SK-MEL-5 (cell line): ENCODE results near the gene MADD. TPM values are rescaled to one million over a fixed set of nuclear protein-coding genes. Genes with fewer than 3 reads are reported as not detected.

ENCODE experiments used
- DNase-seq: peaks from one replicate; pipeline ENCODE4 v3.0.0-alpha.2; 2016; ENCODE audit warnings: low read depth, low spot score
- in situ Hi-C: cut with HindIII; loops from 2 replicates; pipeline ENCODE4 v1.10.0; 2016; ENCODE audit warnings: low sequenced_read_pairs, high pct_unique_total_duplicates, low pct_unique_long_range_greater_than_20kb
- total RNA-seq: library from RNA; depleted of rRNA; stranded (reverse); fragments of >200 nt; shearing (Covaris generic); gene quantifications from 2 replicates; pipeline ENCODE4 v1.2.3, GENCODE V29; 2014

The MADD gene
- total RNA-seq, 1 experiment from 2014 or later = 15.7 TPM

DNA sequence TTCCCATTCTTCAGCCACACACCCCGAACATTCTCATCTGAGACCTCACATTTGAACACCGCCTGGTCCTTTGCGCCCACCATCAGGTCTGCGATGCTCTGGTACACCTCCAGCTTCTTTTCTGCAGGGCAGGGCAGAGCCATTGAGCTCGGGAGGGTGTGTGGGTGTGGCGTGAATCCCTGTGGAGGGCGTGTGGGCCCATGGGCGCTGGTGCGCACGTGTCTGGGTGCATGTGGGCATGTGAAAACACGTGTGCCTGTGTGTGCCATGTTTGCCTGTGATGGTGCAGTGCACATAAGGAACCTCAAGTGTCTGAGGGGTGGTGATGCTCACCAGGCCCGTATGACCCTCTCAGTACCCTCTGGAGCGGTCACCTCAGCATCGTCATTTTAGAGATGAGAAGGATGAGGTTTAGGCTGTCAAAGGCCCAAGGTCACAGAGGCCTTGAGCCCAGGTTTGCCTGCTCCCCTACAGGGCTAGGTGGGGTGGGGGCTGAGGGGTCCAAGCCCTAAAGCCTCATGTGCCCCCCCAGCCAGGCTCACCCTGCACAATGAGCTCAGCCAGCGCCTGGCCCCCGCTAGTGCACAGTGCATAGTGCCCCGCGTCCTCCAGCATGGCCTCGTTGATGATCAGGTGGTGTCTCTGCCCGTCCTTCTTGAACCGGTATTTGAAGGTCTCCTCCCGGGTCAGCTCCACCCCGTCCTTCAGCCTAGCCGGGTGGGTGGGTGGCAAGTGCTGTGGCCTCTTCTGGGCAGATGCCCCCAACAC lies 72.3 kb downstream of the MADD start:
- in situ Hi-C loops = no loop called here
- no peak for DNase-seq

DNA sequence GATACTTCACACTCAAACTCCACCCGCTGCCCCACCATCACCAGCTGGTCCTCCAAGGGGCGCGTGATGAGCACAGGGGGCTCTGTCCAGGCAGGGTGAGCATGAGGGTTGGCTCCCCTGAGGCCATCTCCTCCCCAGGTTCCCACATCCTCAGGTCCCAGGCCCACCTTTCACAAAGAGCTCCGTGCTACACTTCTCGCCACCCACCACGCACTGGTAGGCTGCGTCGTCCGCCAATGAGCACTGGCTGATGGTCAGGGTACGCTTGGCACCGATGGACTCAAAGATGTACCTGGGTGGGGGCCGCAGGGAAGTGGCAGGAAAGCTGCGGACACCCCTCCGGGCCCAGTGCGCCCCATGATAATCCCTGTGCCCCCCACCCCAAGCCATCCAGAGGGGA lies 72.9 kb downstream of the MADD start:
- in situ Hi-C loops = no loop called here
- DNase-seq = no peak

DNA sequence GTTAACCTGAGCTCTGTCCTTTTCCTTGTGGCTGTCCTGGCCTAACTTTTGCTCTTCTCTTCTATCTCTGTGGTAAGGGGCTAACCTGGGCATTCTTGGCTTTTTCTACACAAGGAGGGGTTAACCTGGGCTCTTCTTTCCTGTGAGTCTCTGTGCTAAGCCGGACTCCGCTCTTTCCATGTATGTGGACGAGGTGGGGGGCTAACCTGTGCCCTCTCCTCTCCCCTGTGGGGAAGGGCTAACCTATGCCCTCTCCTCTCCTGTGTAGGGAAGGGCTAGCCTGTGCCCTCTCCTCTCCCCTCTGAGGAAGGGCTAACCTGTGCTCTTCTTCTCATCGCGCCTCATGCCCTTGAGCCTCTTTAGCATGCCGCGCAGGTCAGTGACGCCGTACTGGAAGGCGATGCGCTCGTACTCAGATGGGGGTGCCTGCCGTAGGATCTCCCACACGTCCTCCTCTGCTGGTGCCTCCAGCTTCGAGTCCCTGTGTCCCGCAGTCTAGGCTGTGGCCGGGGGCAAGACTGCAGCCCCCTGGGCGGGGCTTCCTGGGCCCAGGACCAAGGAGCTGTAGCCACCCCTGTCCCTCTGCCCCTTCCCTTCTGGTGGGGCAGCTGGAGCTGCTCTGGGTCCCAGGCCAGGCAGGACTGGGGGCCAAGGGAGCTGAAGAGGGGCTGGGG lies 76.1 kb downstream of the MADD start:
- no peak for DNase-seq
- in situ Hi-C loops = no loop called here

DNA sequence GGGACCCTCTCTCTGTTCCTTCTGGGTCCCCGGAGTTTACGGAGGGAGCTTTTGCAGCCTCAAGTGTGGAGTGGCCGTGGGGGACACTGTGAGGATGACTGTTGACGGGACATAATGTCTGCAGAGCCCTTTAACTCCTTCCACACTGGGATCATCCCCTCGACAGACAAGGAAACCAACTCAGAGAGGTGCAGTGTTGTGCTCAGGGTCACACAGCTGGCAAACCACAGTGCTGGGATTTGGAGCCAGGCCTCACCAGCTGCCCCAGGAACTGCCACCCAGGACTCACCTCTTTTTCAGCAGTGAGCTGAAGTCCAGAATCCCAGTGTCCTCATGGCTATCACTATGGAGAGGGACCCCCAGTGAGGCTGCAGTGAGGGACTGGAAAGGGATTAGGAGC lies 77.2 kb downstream of the MADD start:
- in situ Hi-C loops = no loop called here

DNA sequence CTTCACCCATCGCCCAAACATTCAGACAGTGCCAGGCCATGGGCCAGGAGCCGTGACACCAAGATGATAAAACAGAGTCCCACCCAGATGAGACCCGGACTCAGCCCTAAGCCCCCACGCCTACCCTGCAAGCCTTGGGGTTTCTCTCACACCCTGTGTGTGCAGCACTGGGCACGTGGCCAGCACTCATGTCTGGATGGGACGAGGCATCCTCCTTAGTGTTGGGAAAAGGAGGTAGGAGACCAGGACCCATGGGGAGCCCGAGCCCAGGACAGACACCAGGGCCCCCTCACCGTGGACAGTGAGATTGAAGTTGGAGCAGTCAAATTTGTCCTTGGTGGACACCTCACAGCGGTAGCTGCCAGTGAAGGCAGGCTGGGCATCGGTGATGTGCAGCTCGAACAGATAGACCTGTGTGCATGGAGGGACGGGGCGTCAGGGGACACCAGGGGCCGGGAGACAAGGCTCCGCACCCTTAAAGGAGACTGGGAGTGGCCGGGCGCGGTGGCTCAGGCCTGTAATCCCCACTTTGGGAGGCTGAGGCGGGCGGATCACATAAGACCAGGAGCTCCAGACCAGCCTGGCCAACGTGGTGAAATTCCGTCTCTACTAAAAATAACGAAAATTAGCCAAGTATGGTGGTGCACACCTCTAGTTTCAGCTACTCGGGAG lies 78.3 kb downstream of the MADD start:
- in situ Hi-C loops = no loop called here
- no peak for DNase-seq

More for the DNA sequence above, 77.2 kb downstream of the MADD start:
- no peak for DNase-seq

DNA sequence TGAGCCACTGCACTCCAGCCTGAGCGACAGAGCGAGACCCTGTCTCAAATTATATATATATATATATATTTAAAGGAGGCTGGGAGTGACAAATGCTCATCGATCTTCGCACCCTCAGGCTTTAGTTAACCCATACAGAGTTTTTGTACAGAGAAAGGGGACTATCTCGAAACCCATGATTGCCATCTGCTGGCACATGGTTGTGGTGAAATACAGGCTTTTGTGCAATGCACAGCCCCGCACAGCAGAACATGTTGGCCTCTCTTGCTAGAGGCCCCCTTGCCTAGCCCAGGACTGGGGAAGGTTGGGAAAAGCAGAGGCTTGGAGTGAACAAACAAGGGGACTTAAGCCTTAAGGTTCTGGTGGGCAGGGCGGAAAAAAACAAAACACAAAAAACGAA lies 78.9 kb downstream of the MADD start:
- DNase-seq = peak; percentile 70
- in situ Hi-C loops = no loop called here

DNA sequence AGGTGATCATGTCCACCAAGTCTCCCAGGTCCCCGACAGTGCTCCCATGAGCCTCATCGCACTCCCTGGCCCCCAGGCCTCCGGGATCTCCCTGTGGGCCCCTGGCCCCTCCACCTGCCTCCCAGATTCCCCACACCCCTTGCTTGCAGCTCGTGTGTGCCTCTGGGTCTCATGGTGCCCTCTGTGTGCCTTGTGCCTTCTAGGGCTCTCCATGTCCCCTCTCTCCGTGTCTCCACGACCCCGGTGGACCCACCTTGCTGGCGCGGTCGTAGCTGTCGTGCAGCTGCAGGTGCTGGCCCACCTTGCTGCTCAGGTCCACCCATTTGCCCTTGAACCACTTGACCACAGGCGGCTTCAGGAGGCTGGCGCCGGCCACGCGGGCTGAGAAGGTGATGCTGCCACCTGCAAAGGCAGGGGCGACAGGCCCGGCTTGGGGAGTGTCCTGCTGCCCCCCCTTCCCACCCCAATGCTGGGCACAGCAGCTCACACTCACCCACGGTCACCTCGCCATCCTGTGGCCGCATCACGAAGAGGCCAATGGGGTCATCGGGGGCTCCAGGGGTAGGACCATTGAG lies 79.7 kb downstream of the MADD start:
- in situ Hi-C loops = no loop called here
- DNase-seq = no peak

DNA sequence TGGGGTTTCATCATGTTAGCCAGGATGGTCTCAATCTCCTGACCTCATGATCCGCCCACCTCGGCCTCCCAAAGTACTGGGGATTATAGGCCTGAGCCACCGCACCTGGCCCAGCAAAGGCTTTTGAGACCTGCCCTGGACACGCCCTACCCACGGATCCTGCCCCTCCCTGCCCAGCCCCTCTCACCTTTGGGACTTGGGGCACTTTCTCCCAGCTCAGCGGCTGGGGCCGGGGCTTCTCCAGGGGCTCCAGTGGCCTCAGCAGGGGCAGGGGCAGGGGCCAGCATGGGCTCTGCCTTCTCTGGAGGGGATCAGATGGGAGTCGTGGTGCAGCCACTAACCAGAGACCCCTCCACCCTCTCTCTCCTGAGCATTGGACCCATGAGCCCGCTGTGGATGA lies 80.4 kb downstream of the MADD start:
- in situ Hi-C loops = no loop called here
- DNase-seq = no peak

DNA sequence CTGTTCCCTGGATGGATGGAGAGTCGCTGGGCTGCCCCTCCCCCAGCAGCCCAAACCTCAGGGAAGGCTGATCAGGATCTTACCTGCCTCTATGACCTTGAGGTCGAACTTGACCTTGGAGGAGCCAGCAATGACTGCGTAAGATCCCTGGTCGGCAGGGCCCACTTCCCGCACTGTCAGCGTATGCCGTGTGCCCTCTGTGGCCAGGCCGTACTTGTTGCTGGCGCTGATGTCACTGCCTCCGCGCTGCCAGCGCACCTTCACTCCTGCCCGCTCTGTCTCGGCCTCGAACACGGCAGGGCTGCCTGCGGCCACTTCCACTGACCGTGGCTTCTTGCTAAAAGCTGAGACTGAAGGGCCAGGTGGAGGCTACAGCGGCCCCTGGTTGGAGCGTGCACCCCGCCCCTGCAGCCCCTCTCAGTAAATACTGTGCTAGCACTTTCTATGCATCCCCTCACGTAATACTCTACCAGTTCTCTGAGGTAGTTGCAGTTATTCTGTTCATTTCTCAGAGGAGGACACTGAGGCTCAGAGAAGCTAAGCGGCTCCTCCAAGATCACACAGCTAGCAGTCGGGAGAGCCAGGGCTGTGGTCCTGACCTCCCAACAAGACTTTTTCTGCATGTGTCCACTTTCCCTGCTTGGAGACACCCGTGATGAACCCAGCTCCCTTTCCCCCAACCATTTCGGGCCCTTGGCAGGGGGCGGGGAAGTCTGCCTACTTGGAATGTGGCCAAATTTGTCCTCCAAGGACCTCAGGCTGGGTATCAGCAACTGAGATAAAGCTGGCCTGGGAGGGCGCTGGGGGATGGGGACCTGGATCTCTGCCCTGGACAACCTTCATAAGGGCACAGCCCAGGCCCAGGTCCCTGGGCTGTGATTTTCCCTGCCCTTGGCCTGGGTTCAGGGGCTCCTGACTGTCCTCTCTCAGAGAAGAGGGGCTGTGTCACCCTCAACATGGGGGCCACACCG lies 81.5 kb downstream of the MADD start:
- in situ Hi-C loops = no loop called here
- no peak for DNase-seq

DNA sequence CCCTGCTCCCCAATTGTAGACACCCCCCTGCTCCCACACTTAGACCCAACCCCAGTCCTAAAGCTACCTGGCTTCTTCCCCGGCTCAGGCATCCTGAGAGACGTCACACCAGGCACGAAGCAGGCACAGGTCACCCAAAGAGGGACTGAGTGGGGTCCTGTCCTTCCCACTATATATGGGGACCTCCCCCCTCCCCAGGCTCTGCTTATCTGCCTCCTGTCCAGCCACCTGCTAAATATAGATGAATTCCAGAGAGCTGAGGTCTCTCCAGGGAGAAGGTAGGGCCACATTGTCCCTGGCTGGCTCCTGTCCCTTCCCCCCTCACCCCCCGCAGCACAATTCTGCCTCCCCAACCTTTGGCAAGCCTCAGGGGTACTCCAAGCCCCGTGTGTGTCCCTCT lies 82.6 kb downstream of the MADD start, which contains the start of gene MYBPC3:
TSS of gene MYBPC3 (minus strand) at position 147 of the 400 bp plus-strand sequence. CDS start at position 92, 55 bp downstream.
- in situ Hi-C loops = no loop called here

DNA sequence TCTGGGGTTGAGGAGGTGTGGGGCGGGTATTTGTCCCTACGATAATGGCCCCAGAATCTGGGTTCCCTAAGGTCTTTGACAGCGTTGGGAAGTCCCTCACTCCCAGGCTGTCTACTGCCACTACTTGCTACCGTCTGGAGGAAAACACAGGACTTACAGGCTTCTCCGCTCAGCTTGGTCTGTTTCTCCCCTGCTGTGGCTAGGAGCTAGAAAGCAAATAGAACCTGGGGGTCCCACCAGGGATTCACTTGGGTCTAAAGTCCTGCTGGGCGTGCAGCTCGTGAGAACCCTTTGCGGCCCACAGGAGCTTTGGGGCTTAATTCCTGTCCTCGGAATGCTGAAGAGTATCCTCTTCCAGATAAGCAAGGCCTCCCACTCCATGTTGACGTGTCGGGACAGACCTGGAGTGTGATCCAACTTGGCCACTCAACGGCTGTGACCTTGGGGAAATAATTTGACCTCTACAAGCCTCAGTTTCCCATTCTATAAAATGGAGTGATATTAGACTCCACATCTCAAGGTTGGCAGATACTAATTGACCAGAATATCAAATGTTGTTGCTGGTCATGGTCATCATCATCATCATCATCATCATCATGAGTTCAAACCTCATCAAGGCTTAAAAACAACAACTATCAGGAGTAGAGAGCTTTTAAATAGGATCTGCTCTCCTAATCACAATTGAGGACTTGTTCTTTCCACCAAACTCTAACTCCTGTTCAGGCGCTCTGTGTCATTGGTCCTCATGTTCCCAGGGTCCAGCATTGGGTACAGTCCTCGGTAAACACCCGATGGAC lies 84.2 kb downstream of the MADD start:
- no peak for DNase-seq
- in situ Hi-C loops = no loop called here

More for the DNA sequence above, 82.6 kb downstream of the MADD start, which contains the start of gene MYBPC3:
- DNase-seq = no peak

DNA sequence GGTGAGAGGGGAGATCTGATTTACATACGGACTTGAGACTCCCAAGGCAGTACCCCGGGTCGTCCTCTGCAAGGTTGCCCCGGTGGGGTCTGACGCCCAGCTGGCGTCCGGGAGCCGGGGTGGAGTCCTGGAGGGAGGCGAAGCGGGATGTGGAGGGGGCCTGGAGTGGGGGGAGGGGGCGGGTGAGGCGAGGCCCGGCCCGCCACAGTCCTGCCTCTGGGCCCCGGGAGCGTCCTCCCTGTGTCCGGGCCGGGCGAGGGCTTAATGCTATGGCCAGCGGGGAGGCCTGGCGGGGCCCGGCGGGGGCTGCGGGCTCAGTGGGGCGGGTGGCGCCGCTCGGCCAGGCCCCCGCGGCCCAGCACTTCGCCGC lies 85.0 kb downstream of the MADD start:
- DNase-seq = no peak
- in situ Hi-C loops = no loop called here

DNA sequence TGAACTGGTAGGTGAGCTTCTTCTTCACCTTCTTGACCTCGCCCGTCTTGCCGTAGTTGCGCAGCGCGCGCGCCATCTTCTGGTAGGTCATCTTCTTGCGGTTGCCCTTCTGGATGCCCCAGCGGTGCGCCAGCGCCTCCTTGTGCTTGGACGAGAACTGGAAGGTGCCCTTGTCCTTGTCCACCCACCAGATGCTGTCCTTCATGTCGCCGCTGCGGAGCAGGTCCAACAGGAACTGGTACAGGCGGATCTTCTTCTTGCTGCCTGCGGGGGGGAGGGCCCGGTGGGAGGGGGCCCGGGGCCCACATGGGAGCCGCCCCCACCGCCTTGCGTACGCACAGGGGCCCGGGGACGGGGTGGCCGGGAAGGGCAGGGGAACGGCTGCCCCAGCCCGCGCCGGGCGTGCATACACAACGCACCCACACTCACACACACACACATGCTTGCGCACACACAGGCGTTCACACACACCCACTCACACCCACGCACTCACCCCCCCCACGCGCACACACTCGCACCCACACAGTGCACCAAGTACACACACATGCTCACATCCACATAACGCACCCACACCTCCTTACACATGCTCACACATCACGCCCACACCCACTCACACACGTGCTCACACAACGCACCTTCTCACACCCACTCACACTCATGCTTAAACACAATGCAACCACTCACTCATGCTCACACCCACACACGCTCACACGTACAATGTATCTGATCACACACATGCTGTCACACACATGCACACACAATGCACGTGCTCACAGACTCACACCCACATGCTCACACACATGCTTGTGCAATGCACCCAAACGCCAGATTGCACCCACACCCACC lies 85.6 kb downstream of the MADD start:
- in situ Hi-C loops = no loop called here
- peak; percentile 96 for DNase-seq

DNA sequence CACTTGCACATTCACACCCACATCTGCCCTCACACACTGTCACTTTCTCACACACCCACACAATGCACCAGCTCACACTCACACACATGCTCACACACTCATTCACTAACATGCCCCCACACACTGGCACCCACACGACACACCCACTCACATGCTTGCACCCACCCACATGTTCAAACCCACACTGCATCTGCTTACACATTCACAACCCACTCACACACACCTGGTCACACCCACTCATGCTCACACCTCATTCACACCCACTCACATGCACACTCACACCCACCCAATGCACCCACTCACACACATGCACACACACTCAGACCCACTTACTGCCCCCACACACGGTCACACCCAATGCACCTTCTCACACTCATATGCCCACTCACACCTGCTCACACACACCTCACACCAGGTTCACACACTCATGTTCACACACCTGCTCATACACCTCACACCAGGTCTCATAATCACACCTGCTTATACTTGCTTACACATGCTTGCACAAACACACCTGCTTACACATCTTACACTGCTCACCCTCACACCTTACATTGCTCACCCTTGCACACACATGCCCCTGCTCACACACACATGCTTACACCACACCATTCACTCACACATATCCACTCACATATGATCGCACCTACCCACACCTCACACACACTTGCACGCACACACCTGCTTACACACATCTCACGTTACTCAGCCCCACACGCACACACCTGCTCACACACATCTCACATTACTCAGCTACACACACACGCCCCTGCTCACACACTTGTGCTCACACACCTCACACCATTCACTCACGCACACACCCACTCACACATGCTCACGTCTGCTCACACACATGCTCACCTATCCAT lies 86.4 kb downstream of the MADD start:
- in situ Hi-C loops = no loop called here

DNA sequence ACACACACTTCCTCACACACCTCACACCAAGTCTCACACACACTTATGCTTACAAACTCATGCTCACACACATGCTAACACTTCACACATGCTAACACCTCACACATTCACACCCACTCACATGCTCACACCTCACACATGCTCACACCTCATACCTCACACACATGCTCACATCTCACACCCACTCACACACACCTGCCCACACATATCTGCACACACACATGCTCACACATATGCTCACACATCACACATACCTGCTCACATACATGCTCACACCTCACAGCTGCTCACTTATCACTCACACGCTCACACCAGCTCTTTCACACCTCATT lies 87.0 kb downstream of the MADD start:
- in situ Hi-C loops = no loop called here
- DNase-seq = no peak

More for the DNA sequence above, 86.4 kb downstream of the MADD start:
- DNase-seq = no peak
